Neutrophil (primary cell): ENCODE measurements around the gene PCNX1.
A peak's percentile ranks its signal among the peaks of the same experiment; 100 is the strongest.
"Not testable (repeated sequence)": the region's sequence is repeated elsewhere in the genome, so short reads cannot be mapped to it uniquely, and the experiment has no call there.

Source experiments
- H3K27ac ChIP-seq: fragments of 200-600 bp; sonication (generic); 2 replicates; pipeline ENCODE4 v1.5.1; 2016; ENCODE audit warnings: mild to moderate bottlenecking, moderate library complexity
- H3K27me3 ChIP-seq: fragments of 200-600 bp; sonication (generic); 2 replicates; pipeline ENCODE4 v1.6.0; 2016; ENCODE audit warnings: mild to moderate bottlenecking
- H3K36me3 ChIP-seq: fragments of 200-600 bp; sonication (generic); 2 replicates; pipeline ENCODE4 v1.5.1; 2017
- H3K4me1 ChIP-seq, 2 experiments: fragments of 200-600 bp in 1 of 2; sonication (generic) in 1 of 2; 1 replicate in 1 of 2; 2 replicates in 1 of 2; pipeline versions ENCODE4 v1.5.1 to v1.6.1; 2013 to 2016; ENCODE audit warnings: low read depth in 1 of 2, low read length in 1 of 2, mild to moderate bottlenecking in 1 of 2, moderate library complexity in 1 of 2; ENCODE audit not compliant: control insufficient read depth in 1 of 2, insufficient read depth in 1 of 2
- H3K4me3 ChIP-seq, 2 experiments: fragments of 200-600 bp in 1 of 2; sonication (generic) in 1 of 2; 1 replicate in 1 of 2; 2 replicates in 1 of 2; pipeline ENCODE4 v1.5.1; 2013 to 2016; ENCODE audit warnings: low read depth in 1 of 2, low read length in 1 of 2, mild to moderate bottlenecking in 1 of 2, moderate library complexity in 1 of 2
- H3K9me3 ChIP-seq: fragments of 200-600 bp; sonication (generic); 2 replicates; pipeline ENCODE4 v1.5.1; 2016
- TF ChIP-seq, protein P1 (sequence below): fragments of 200-600 bp; sonication (generic); IDR thresholded peaks from 2 replicates; pipeline ENCODE4 v1.5.1; 2016; ENCODE audit warnings: antibody characterized with exemption

The PCNX1 gene

DNA sequence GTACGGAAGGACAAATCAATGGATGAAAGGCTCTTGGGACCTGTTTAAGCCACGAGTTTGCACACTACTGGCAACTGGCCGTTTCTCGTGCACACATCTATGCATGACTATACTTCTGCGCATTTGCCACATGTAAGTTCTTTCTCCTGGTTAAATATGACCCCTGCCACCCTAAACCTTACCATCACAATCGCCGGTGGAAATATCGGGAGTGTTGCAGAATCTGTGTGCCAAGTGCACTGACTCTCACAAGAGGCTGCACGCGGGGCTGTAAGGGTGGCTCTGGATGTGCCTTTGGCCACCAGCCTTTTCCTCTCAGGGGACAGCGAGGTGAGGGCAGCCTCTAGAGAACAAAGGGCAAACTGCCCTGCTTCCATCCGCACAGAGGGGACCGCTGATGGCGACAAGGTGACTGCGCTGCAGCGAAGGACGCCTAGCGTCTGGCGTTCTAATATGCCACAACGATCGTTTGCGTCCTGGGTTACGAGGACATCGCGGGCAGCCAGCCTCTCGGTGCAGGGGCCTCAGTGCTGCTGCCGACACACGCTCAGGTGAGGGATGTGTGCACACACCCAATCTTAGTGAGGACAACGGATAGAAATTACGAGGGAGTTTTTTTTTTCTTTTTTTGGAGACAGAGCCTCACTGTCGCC is 232.2 kb downstream of the PCNX1 start:
- no peaks in the 10 kb centered on the region for H3K9me3 ChIP-seq
- TF ChIP-seq, protein P1, sequence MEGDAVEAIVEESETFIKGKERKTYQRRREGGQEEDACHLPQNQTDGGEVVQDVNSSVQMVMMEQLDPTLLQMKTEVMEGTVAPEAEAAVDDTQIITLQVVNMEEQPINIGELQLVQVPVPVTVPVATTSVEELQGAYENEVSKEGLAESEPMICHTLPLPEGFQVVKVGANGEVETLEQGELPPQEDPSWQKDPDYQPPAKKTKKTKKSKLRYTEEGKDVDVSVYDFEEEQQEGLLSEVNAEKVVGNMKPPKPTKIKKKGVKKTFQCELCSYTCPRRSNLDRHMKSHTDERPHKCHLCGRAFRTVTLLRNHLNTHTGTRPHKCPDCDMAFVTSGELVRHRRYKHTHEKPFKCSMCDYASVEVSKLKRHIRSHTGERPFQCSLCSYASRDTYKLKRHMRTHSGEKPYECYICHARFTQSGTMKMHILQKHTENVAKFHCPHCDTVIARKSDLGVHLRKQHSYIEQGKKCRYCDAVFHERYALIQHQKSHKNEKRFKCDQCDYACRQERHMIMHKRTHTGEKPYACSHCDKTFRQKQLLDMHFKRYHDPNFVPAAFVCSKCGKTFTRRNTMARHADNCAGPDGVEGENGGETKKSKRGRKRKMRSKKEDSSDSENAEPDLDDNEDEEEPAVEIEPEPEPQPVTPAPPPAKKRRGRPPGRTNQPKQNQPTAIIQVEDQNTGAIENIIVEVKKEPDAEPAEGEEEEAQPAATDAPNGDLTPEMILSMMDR, result no peak
- H3K36me3 ChIP-seq, result no peaks in the 10 kb centered on the region
- no peak overlapping the region for H3K27ac ChIP-seq
- H3K27me3 ChIP-seq, result no peaks in the 10 kb centered on the region
- peaks cover 49 to 50% of the 10 kb centered on the region in 2 experiments for H3K4me1 ChIP-seq
- H3K4me3 ChIP-seq, result no peak overlapping the region

DNA sequence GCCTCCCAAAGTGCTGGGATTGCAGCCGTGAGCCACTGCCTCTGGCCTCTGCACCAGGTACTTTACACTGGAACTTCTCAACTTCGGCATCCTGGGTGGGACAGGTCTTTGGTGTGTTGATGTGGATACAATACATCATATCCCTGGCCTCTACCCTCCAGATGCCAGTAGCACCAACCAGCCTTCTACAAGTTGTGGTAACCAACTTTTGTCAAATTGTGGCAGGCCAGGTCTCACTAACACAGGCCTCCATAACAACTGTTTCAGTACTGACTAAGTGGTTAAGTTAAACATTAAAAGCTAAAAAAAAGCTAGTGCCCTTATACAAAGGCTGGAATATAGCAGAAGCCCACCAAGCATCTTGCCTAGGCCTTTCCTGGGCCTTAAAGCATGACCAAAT is 232.9 kb downstream of the PCNX1 start:
- TF ChIP-seq, protein P1, result no peak
- H3K36me3 ChIP-seq, result no peaks in the 10 kb centered on the region
- H3K4me1 ChIP-seq, result peaks cover 57 to 58% of the 10 kb centered on the region in 2 experiments
- H3K27ac ChIP-seq, result peak overlapping the region; percentile 85
- H3K4me3 ChIP-seq, result no peak overlapping the region
- no peaks in the 10 kb centered on the region for H3K27me3 ChIP-seq
- no peaks in the 10 kb centered on the region for H3K9me3 ChIP-seq

DNA sequence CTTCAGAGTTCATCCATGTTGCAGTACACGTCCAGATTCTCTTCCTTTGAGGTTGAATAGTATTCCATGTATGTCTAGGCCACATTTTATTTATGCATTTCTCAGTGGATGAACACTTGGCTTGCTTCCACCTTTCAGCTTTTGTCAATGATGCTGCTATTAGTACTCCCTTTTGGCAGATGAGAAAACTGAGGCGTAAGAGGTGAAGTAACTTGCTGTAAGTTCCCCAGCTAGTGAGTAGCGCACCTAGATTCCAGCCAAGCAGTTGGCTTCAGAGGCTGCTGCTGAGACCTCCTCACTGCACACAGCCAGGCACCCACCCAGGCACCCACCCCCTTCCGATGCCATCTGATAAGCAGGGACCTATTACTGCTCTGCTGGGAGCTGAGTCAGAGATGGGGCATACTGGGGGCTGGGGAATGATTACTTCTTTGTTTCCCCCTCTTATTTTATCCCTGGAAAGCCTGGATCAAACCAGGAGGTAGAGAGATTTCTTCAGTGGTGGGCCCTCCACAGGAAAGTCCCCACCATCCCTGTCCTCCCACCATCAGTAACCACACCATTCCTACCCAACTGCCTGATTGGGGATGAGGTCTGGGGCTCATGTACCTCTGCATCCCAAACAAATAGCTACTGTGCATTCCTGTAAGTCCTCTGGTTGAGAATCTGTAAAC is 234.6 kb downstream of the PCNX1 start:
- Histone ChIP-seq H3K27ac (peak overlapping the region; percentile 85), H3K27me3 (no peaks in the 10 kb centered on the region), H3K4me1 (peaks cover 67 to 69% of the 10 kb centered on the region in 2 experiments), H3K36me3 (no peaks in the 10 kb centered on the region), H3K9me3 (no peaks in the 10 kb centered on the region), H3K4me3 (peak overlapping the region in 1 of 2 experiments; percentile 5)
- TF ChIP-seq, protein P1, result no peak

DNA sequence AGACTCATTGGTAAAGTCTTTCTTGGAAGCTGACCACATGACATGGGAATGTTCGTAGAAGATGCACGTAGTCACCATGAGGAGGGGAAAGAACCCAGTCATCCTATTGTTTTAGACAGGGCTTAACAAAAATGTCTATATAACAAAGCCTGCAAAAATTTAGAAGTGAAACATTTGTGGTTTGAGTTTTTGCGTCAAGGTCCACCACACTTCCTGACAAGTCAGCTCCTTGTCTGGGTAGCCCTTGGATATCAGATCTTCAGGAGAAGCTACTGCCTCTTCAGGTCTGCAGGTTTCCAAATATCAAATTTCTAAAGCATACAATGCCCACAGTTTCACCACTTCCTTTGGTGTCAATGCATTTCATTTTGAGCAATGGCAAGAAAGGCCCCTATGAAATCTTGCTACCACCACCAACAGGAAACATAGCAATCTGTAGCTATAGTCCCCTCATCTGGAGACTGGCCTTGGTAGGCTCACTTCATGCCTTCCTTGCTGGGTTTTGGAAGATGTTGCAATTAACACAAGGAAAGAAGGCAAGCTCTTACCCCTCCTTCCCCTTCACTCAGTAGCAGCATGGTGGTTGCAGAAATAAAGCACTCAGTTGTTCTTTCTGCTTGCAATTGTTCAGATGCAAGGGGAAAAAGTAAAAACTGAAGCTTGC is 235.2 kb downstream of the PCNX1 start:
- peak overlapping the region in 1 of 2 experiments; percentile 5 for H3K4me3 ChIP-seq
- TF ChIP-seq, protein P1, result no peak
- H3K4me1 ChIP-seq, result peaks cover 67 to 69% of the 10 kb centered on the region in 2 experiments
- no peaks in the 10 kb centered on the region for H3K9me3 ChIP-seq
- H3K27ac ChIP-seq, result peak overlapping the region; percentile 85
- H3K27me3 ChIP-seq, result no peaks in the 10 kb centered on the region
- H3K36me3 ChIP-seq, result no peaks in the 10 kb centered on the region

DNA sequence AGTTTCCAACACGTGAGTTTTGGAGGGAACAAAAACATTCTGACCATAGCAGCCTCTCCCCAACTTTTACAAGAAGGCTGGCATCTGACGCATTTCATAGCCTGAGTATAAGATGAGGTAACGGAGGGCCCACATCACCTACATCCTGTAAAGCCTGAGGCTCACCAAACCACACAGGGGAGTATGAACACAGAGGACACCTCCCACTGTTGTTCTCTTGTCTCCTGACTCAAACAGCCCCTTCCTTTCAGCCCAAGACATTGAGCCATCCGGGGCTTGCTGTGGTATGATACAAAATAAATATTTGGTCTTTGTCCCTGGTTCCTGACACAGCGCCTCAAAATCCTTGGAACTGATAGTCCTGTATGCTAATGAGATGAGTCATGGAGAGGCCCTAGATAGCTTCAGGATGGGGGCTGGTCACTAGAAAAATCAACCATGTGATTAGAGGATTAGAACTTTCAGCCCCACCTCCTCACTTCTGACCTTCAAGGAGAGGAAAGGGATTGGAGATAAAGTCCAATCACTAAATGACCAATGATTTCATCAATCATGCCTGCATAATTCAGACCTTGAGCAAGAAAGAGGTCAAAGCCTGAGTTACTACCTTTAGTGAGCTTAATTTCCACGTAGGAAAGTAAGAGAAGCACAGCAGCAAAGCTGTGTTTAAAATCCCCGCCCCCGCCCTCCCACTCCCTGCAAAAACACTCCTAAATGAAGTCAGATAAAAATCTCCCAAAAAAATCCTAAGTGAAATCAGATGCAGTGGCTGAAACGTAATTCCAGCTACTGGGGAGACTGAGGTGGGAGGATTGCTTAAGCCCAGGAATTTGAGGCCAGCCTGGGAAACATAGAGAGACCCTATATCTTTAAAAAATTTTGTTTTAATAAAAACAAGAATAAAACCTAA is 236.4 kb downstream of the PCNX1 start:
- TF ChIP-seq, protein P1, result no peak
- Histone ChIP-seq H3K36me3 (no peaks in the 10 kb centered on the region), H3K4me1 (peaks cover 68 to 72% of the 10 kb centered on the region in 2 experiments), H3K4me3 (no peak overlapping the region), H3K27me3 (no peaks in the 10 kb centered on the region), H3K9me3 (no peaks in the 10 kb centered on the region), H3K27ac (peak overlapping the region; percentile 85)

DNA sequence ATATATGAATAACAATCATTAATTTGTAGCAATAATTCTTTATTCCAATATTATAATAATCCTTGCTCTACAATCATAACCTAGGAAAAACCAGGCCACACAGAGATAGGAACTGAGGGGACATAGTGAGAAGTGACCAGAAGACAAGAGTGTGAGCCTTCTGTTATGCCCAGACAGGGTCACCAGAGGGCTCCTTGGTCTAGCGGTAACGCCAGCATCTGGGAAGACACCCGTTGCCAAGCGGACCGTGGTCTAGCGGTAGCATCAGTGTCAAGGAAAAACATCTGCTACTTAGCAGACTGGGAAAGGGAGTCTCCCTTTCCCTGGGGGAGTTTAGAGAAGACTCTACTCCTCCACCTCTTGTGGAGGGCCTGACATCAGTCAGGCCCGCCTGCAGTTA is 240.1 kb downstream of the PCNX1 start:
- not testable (repeated sequence) for H3K27me3 ChIP-seq, H3K4me3 ChIP-seq, H3K27ac ChIP-seq, H3K36me3 ChIP-seq, H3K9me3 ChIP-seq
- H3K4me1 ChIP-seq, result peaks cover 44 to 50% of the 10 kb centered on the region in 2 experiments
